Measurements from ENCODE around the gene ADAMTSL4. TPM values are rescaled to one million over a fixed set of nuclear protein-coding genes. Genes with fewer than 3 reads are reported as not detected.

ADAMTSL4 gene
- total RNA-seq, 4 donors from 2014 or later, result 10.1 to 15.9 (median 13.6) TPM

DNA sequence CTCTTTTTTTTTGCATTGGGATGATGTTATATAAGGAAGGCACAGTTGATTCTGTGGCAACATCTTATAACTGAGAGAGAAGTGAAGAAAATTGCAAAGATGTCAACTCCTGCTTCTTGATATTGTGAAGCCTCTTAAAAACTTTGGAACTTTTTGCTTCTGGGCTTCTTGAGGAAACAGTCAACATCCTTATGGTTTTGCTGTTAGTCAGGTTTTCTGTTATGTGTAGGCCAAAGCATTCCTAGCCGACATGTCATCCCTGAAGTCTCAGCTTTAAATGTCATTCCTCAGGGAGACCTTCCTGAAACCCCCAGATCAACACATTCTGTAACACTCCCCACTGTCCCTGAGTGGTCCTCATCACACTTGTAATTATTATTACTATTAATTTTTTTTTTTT, 21.0 kb upstream of the ADAMTSL4 start:
- intact Hi-C loops (cut with DNase I; ENCODE audit: low total_unique reads), result no loop called here
- TF ChIP-seq POLR2A (IDR thresholded peaks at IDR 0.05), result no peak
- TF ChIP-seq, protein P1, sequence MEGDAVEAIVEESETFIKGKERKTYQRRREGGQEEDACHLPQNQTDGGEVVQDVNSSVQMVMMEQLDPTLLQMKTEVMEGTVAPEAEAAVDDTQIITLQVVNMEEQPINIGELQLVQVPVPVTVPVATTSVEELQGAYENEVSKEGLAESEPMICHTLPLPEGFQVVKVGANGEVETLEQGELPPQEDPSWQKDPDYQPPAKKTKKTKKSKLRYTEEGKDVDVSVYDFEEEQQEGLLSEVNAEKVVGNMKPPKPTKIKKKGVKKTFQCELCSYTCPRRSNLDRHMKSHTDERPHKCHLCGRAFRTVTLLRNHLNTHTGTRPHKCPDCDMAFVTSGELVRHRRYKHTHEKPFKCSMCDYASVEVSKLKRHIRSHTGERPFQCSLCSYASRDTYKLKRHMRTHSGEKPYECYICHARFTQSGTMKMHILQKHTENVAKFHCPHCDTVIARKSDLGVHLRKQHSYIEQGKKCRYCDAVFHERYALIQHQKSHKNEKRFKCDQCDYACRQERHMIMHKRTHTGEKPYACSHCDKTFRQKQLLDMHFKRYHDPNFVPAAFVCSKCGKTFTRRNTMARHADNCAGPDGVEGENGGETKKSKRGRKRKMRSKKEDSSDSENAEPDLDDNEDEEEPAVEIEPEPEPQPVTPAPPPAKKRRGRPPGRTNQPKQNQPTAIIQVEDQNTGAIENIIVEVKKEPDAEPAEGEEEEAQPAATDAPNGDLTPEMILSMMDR (IDR thresholded peaks at IDR 0.05), result no peak
- DNase-seq (ENCODE audit: low spot score in 2 of 2), result no peak
- H3K4me3 ChIP-seq (ENCODE audit: low read depth, poor library complexity, severe bottlenecking), result no peak overlapping the region
- 83 to 86% methylated on average over 1 of the region's 1 CpG for WGBS, 2 donors

DNA sequence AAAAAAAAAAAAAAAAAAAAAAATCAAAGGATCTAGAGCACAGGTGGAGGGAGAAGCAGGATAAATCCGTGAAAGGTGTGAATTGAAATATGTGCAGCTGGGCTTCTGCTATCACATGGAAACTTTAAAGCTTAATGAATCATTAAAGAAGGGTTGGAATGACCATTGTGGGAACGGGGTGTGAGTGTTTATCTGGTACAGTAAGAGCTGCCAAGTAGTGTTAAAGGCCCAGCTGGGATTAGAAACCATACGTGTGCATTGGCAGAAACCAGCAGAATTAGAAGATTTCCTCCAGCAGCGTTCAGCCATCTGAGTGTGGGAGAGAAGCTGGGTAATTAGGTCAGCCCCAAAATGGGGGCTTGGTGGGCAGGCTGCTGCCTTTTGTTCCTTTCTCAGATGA, 20.2 kb upstream of the ADAMTSL4 start:
- intact Hi-C loops (cut with DNase I; ENCODE audit: low total_unique reads), result no loop called here
- DNase-seq (ENCODE audit: low spot score in 2 of 2), result no peak

DNA sequence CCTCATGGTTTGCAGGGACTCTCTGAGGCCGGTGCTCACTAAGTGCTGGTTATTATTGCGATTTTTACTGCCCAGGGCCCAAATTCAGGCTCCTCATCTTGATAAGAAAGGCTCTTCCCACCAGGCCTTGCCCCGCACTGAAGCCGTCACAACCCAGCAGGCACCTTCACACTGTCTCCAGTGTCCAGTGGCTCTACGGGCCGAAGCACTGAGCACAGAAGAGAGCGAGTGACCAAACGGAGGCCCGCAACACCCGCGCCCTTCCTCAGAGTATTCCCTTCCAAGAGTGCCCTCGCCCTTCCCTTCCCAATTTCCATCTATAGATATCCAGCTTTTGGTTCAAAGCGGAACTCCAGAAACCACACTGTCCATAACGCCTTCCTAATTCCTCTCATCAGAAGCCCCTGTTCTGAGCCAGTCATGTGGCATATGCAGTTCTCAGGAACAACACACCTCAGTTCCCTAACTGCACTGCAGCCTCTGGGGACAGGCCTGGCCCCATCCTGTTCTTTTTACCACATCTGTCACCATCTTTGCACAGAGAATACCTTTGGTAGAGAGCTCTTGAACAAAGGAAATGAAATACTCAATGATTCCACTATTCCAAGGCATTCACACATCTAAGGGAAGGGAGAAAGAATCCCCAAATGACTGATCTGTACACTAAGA, 18.6 kb upstream of the ADAMTSL4 start:
- WGBS, 2 donors, result 96% methylated on average over 14 of the region's 14 CpGs
- DNase-seq (ENCODE audit: low spot score in 2 of 2), result no peak
- no peak overlapping the region for H3K4me3 ChIP-seq (ENCODE audit: low read depth, poor library complexity, severe bottlenecking)
- TF ChIP-seq, protein P1 (IDR thresholded peaks at IDR 0.05), result no peak
- TF ChIP-seq POLR2A (IDR thresholded peaks at IDR 0.05), result no peak
- intact Hi-C loops (cut with DNase I; ENCODE audit: low total_unique reads), result no loop called here

More for the DNA sequence above, 20.2 kb upstream of the ADAMTSL4 start:
- H3K4me3 ChIP-seq (ENCODE audit: low read depth, poor library complexity, severe bottlenecking), result no peak overlapping the region
- WGBS, 2 donors, result 21 to 26% methylated on average over 4 of the region's 4 CpGs
- TF ChIP-seq POLR2A (IDR thresholded peaks at IDR 0.05), result no peak
- TF ChIP-seq, protein P1 (IDR thresholded peaks at IDR 0.05), result no peak

DNA sequence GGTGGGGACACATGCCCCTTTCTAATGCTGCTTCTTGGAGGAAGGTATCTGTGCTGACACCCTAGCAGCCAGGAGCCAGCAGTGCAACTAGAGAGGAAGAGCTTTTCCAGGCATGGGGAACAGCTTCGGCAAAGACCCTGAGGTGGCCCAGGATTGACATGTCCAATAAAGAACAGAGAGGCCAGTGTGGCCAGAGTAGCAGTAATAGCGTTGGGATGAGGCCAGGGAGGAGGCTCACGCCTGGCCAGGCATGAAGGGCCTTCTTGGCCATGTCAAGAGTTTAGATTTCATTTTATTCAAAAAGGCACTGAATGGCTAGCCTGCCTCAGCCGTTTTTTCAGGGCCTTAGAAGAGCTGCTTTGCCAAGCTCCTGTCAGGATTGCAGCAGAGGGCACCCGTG, 16.3 kb upstream of the ADAMTSL4 start:
- WGBS, 2 donors, result 33 to 39% methylated on average over 5 of the region's 5 CpGs
- no peak for DNase-seq (ENCODE audit: low spot score in 2 of 2)
- no peak overlapping the region for H3K4me3 ChIP-seq (ENCODE audit: low read depth, poor library complexity, severe bottlenecking)
- intact Hi-C loops (cut with DNase I; ENCODE audit: low total_unique reads), result no loop called here
- TF ChIP-seq, protein P1 (IDR thresholded peaks at IDR 0.05), result no peak
- no peak for TF ChIP-seq POLR2A (IDR thresholded peaks at IDR 0.05)

DNA sequence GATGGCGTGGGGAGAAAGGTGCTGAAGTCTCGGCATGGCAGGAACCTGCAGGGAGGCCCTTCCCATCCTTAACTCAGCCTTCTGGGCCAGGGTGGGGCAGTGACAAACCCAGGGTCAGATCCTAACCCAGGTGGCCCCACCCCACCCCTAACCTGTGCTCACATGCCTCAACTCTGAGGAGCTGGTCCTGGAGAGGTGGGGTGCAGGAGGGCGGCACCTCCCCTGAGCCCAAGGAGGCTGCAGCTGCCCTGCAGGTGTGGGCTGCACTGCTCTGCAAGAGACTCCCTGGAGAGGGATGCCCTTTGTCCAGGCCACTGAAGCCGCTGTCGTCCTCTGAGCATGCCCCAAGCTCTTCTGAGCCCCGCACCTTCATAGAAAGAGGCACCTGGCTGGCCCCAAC, 15.2 kb upstream of the ADAMTSL4 start:
- 49 to 70% methylated on average over 6 of the region's 6 CpGs for WGBS, 2 donors
- DNase-seq (ENCODE audit: low spot score in 2 of 2), result no peak
- H3K4me3 ChIP-seq (ENCODE audit: low read depth, poor library complexity, severe bottlenecking), result no peak overlapping the region
- intact Hi-C loops (cut with DNase I; ENCODE audit: low total_unique reads), result no loop called here
- TF ChIP-seq, protein P1 (IDR thresholded peaks at IDR 0.05), result no peak
- TF ChIP-seq POLR2A (IDR thresholded peaks at IDR 0.05), result no peak

Measured in lower leg skin (tissue), 4 donors.